HG03575 (cell line): ENCODE data around the gene EIF4A2.
"Not testable (repeated sequence)": the region's sequence is repeated elsewhere in the genome, so short reads cannot be mapped to it uniquely, and the experiment has no call there.

Source experiments
- ATAC-seq: cut with Tn5 transposase; IDR thresholded peaks from one replicate; pipeline ENCODE4 v1.9.1; 2021; ENCODE audit not compliant: unreplicated experiment, insufficient number of reproducible peaks, low FRiP score; ENCODE audit errors: extremely low read depth

The EIF4A2 gene

GRCh38 chr3:186783731-186784515, 546 bp downstream of the EIF4A2 start:
- ATAC-seq, result no peak

GRCh38 chr3:186784820-186785494, 1.6 kb downstream of the EIF4A2 start:
- ATAC-seq, result no peak

GRCh38 chr3:186785495-186786018, 2.2 kb downstream of the EIF4A2 start:
- no peak for ATAC-seq

DNA sequence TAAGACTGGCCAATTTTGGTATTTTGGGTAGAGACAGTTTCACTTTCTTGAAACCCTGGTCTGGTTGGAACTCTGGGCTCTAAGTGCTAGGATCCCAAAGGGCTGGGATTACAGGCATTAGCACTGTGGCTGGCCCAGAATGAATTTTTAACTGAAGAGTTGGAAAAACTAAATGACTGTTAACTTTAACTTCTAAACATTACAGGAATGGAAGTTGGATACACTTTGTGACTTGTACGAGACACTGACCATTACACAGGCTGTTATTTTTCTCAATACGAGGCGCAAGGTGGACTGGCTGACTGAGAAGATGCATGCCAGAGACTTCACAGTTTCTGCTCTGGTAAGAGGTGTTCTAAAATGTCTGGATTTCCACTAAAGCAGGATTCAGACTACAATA, 3.5 kb downstream of the EIF4A2 start:
- ATAC-seq, result no peak

- ATAC-seq, result no peak
Measured at GRCh38 chr3:186787642-186788481, 4.5 kb downstream of the EIF4A2 start.

DNA sequence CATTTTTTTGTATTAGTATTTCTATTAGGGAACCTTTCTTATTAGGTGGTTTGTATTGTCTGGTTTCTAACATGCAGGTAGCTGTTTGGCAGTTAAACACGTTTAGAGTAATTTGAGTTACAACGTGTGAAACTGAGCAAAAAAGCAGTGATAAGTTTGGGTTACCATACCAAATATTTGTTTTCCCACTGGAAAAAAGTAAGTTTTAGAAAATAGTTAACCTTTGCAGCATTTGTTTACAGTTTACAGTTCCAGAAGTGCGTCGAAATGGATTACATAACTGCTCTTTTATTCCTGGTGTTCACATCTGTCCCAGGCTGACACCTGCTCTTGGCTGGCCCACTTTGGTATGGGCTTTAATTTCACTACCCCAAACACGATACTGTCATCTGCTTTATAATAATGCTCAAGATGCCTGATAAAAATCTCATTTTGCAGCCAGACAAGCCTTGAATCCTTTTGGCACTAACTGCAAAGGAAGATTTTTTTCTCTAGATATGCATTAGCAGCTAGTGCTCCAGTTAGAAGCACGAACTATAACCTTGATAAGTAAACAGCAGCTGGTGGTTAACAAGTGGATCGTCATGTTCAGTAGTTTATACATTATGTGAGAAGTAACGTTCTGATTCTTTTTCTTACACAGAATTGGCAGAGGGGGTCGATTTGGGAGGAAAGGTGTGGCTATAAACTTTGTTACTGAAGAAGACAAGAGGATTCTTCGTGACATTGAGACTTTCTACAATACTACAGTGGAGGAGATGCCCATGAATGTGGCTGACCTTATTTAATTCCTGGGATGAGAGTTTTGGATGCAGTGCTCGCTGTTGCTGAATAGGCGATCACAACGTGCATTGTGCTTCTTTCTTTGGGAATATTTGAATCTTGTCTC, 5.3 kb downstream of the EIF4A2 start:
- ATAC-seq, result no peak

- ATAC-seq, result no peak
Measured at GRCh38 chr3:186789554-186790260, 6.3 kb downstream of the EIF4A2 start.

- no peak for ATAC-seq
Measured at GRCh38 chr3:186790261-186790981, 7.0 kb downstream of the EIF4A2 start.

- ATAC-seq, result no peak
Measured at GRCh38 chr3:186798239-186798874, 15.0 kb downstream of the EIF4A2 start.

GRCh38 chr3:186800285-186800684, 16.9 kb downstream of the EIF4A2 start:
- no peak for ATAC-seq

- no peak for ATAC-seq
Measured at GRCh38 chr3:186802701-186803100, 19.3 kb downstream of the EIF4A2 start.

DNA sequence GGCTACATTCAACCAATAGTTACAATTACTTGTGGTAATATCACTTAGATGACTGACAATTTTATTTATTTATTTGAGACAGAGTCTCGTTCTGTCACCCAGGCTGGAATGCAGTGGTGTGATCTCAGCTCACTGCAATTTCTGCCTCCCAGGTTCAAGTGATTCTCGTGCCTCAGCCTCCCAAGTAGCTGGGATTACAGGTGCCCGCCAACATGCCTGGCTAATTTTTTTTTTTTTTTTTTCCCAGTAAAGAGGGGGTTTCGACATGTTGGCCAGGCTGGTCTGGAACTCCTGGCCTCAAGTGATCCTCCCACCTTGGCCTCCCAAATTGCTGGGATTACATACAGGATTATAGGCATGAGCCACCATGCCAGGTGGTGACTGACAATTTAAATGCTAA, 20.1 kb downstream of the EIF4A2 start:
- ATAC-seq, result not testable (repeated sequence)

- ATAC-seq, result no peak
Measured at GRCh38 chr3:186806089-186807055, 23.0 kb downstream of the EIF4A2 start, which contains the start of gene RFC4. TSS of gene RFC4 (minus strand) at chr3:186806482. CDS start at chr3:186804713, 1,769 bp downstream.

DNA sequence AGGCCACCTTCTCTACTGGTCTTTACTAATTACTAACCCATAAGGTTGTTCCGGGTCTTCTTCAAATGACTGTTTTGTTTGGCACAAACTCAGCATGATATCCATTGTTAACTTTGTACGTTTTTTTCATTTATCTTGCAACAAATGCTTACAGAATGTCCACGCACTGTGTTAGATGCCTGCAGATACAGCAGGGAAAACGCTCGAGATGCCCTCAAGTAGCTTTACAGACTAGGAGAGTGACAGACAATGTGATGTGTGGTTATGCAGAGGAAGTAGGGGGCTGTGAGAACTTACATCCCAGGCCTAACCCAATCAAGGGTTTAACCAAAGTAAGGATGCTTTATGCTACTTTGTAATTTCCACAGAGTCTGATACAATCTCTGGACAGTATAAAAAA, 23.9 kb downstream of the EIF4A2 start:
- ATAC-seq, result no peak

DNA sequence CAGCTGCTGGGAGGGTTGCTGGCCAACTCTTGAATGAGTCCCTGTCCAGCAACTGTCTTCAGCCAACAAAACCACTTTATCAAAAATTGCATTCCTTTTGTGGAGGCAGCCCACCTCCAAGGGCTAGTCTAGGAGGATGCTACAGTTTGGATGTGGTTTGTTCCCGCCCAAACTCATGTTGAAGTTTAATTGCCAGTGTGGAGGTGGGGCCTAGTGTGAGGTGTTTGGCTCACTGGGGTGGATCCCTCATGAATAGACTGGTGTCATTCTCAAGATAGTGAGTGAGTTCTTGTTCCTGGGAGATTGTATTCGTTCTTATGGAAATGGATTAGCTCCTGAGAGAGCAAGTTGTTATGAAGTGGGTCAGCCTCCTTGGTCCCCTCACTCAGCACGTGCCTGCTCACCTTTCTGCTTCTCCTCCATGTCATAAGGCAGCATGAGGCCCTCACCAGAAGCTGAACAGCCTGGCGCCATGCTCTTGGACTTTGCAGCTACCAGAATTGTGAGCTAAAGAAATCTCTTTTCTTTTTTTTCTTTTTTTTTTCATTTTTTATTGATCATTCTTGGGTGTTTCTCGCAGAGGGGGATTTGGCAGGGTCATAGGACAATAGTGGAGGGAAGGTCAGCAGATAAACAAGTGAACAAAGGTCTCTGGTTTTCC, 27.1 kb downstream of the EIF4A2 start:
- no peak for ATAC-seq
